Kidney (tissue), 14 donors: Measurements from ENCODE around the gene AGPS. TPM values are rescaled to one million over a fixed set of nuclear protein-coding genes. Genes with fewer than 3 reads are reported as not detected.
"Not testable (repeated sequence)": the region's sequence is repeated elsewhere in the genome, so short reads cannot be mapped to it uniquely, and the experiment has no call there.

ENCODE experiments used
- DNase-seq, 5 donors: peaks; one replicate each; pipeline ENCODE4 v3.0.0-alpha.2; 2013 to 2020
- FAIRE-seq: peaks from 2 replicates; lab custom pipeline; 2012; peaks lifted over from hg19 to GRCh38; lab: Jason Lieb, UNC
- H3K27ac ChIP-seq, 2 donors: one replicate each; pipeline ENCODE4 v1.7.0; 2013; ENCODE audit warnings: low read depth in 2 of 2, low read length in 2 of 2, inconsistent platforms in 1 of 2
- H3K27me3 ChIP-seq: one replicate; pipeline ENCODE4 v1.7.1; 2013; ENCODE audit warnings: low read length, inconsistent platforms; ENCODE audit not compliant: control insufficient read depth, insufficient read depth
- H3K36me3 ChIP-seq, 3 donors: one replicate each; pipeline versions ENCODE4 v1.7.0 to v1.7.1; 2013; ENCODE audit warnings: low read length in 3 of 3, control low read depth in 1 of 3, inconsistent platforms in 1 of 3; ENCODE audit not compliant: insufficient read depth in 3 of 3, control insufficient read depth in 2 of 3
- H3K4me1 ChIP-seq, 3 donors: one replicate each; pipeline versions ENCODE4 v1.7.0 to v1.7.1; 2013; ENCODE audit warnings: low read length in 3 of 3, inconsistent platforms in 1 of 3, low read depth in 1 of 3; ENCODE audit not compliant: control insufficient read depth in 2 of 3, insufficient read depth in 2 of 3
- H3K4me3 ChIP-seq, 3 donors: one replicate each; pipeline versions ENCODE4 v1.7.0 to v1.8.1; 2013; ENCODE audit warnings: low read length in 3 of 3, control low read depth in 1 of 3, inconsistent platforms in 1 of 3
- H3K9ac ChIP-seq, 3 donors: one replicate each; pipeline versions ENCODE4 v1.7.0 to v1.7.1; 2013; ENCODE audit warnings: low read length in 3 of 3, control low read depth in 1 of 3, inconsistent platforms in 1 of 3
- H3K9me3 ChIP-seq, 3 donors: one replicate each; pipeline versions ENCODE4 v1.7.0 to v1.7.1; 2013; ENCODE audit warnings: low read length in 3 of 3, control low read depth in 1 of 3, inconsistent platforms in 1 of 3; ENCODE audit not compliant: control insufficient read depth in 2 of 3, insufficient read depth in 1 of 3
- intact Hi-C: fragments of 100-400 bp; cut with DNase I; formaldehyde crosslinking; loops from one replicate; pipeline ENCODE4 v1.11.1; 2022
- polyA plus RNA-seq: library from polyadenylated mRNA; stranded (reverse); fragments of 350-450 nt; fragmentation: Illumina TruSeq; extraction: RNeasy Lipid Tissue Mini Kit (QIAGEN cat#74804); gene quantifications from one replicate; pipeline ENCODE4 v1.2.3, GENCODE V29; 2014; ENCODE audit warnings: low read depth, low replicate concordance; ENCODE audit not compliant: insufficient read depth
- total RNA-seq: library from RNA; stranded (reverse); fragmentation: NEBNext Ultra II Directional; extraction: Animal tissue kit (Norgen Biotek cat#: 25700); gene quantifications from one replicate; pipeline ENCODE4 v1.2.1, GENCODE V29; 2021
- TF ChIP-seq, protein P1 (sequence below): IDR thresholded peaks from 3 replicates; pipeline ENCODE4 v1.5.1; 2012; ENCODE audit warnings: mild to moderate bottlenecking, moderate library complexity, borderline replicate concordance; ENCODE audit not compliant: insufficient read depth; ENCODE audit errors: extremely low read depth
- donor health status: control.
- donor health status: control.
- donor health status: control.
- donor health status: control.
- donor health status: control.
- donor health status: DM: yes; HTN: yes; CAD: no.
- donor health status: Normal renal cell carcinoma (clear cell type).

Gene AGPS
- total and polyA plus RNA-seq, 2 donors from 2014 or later = 7.9 to 45.7 TPM

DNA sequence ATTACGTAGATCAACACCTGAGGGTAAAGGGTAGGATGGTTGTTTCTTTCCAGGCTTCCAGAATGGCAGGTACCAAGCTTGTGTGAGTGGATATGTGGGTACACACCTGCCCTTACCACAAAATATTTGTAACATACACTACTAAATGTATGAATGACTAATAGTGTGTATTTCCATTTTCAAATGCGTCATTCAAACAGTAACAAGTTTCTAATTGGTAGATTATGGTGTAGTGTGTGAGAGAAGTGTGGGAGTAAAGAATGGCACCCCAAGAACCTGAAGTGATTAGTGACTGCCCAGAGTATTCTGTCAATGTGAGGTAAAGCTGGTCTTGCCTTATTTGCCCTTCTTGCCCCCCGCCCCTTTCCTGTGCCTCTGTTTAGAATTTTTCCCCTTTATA is 21.1 kb downstream of the AGPS start:
- TF ChIP-seq, protein P1, sequence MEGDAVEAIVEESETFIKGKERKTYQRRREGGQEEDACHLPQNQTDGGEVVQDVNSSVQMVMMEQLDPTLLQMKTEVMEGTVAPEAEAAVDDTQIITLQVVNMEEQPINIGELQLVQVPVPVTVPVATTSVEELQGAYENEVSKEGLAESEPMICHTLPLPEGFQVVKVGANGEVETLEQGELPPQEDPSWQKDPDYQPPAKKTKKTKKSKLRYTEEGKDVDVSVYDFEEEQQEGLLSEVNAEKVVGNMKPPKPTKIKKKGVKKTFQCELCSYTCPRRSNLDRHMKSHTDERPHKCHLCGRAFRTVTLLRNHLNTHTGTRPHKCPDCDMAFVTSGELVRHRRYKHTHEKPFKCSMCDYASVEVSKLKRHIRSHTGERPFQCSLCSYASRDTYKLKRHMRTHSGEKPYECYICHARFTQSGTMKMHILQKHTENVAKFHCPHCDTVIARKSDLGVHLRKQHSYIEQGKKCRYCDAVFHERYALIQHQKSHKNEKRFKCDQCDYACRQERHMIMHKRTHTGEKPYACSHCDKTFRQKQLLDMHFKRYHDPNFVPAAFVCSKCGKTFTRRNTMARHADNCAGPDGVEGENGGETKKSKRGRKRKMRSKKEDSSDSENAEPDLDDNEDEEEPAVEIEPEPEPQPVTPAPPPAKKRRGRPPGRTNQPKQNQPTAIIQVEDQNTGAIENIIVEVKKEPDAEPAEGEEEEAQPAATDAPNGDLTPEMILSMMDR = no peak
- DNase-seq = no peak
- Histone ChIP-seq H3K9ac (no peak overlapping the region), H3K27me3 (no peaks in the 10 kb centered on the region), H3K36me3 (no peaks in the 10 kb centered on the region), H3K4me3 (no peak overlapping the region), H3K27ac (no peak overlapping the region), H3K4me1 (no peaks in the 10 kb centered on the region), H3K9me3 (no peaks in the 10 kb centered on the region)
- intact Hi-C loops = no loop called here
- FAIRE-seq = no peak

DNA sequence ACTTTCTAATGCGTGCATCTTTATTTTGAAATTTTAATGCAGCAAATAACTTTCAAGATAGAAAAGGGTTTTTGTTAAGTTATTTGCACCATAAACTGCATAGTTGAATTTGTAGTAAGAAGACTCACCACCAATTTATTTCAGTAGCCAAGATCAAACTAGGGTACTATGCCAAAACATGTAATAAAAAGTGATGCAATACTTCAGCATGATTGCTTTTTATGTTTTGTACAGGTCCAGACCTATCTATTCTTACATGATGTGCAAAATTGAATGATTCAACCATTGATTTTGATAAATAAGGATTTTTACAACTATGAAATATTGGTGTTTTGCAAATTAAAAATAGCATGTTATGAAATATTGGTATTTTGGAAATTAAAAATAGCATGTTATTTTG is 26.7 kb downstream of the AGPS start:
- H3K4me1 ChIP-seq = no peaks in the 10 kb centered on the region
- no peaks in the 10 kb centered on the region for H3K27me3 ChIP-seq
- no peaks in the 10 kb centered on the region for H3K9me3 ChIP-seq
- FAIRE-seq (no peak), DNase-seq (no peak)
- H3K4me3 ChIP-seq = no peak overlapping the region
- H3K9ac ChIP-seq = no peak overlapping the region
- H3K36me3 ChIP-seq = no peaks in the 10 kb centered on the region
- intact Hi-C loops = no loop called here
- no peak overlapping the region for H3K27ac ChIP-seq
- TF ChIP-seq, protein P1 = no peak

DNA sequence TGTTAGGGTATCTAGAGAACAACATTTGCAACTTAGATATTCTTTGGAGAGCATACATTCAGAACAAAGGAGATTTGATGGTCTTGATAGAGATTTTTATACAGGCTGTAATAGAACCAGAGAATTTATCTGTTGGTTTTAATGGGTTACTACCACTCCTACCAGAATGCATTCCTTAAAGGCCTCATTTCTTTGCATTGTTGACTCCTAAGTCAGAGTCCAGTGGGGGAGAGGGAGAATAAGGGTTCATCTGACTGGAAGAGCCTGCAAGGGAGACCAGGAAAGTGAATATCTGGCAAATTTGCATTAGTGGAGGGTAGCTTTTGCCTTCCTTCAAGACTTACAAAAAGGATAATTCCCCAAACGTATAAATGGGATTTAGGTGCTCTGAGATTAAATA is 29.7 kb downstream of the AGPS start:
- no peak for FAIRE-seq
- intact Hi-C loops = no loop called here
- TF ChIP-seq, protein P1 = no peak

DNA sequence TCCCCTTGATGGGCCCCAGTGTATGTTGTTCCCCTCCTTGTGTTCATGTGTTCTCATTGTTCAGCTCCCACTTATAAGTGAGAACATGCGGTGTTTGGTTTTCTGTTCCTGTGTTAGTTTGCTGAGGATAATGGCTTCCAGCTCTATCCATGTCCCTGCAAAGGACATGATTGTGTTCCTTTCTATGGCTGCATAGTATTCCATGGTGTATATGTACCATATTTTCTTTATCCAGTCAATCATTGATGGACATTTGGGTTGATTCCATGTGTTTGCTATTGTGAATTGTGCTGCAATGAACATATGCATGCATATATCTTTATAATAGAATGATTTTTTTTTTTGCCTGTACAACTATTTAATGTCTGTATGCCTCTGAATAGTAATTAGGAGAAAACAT is 31.5 kb downstream of the AGPS start:
- H3K4me1 ChIP-seq, DNase-seq, H3K4me3 ChIP-seq, H3K27ac ChIP-seq, H3K9me3 ChIP-seq, FAIRE-seq, H3K36me3 ChIP-seq, H3K9ac ChIP-seq, H3K27me3 ChIP-seq, intact Hi-C loops: not testable (repeated sequence)

More for the DNA sequence above, 29.7 kb downstream of the AGPS start:
- H3K9me3 ChIP-seq = peaks cover 0 to 2% (median 2%) of the 10 kb centered on the region in 3 donors
- H3K4me1 ChIP-seq = no peaks in the 10 kb centered on the region
- no peaks in the 10 kb centered on the region for H3K36me3 ChIP-seq
- no peak overlapping the region for H3K27ac ChIP-seq
- H3K27me3 ChIP-seq = no peaks in the 10 kb centered on the region
- no peak overlapping the region for H3K4me3 ChIP-seq
- H3K9ac ChIP-seq = no peak overlapping the region
- DNase-seq = no peak

DNA sequence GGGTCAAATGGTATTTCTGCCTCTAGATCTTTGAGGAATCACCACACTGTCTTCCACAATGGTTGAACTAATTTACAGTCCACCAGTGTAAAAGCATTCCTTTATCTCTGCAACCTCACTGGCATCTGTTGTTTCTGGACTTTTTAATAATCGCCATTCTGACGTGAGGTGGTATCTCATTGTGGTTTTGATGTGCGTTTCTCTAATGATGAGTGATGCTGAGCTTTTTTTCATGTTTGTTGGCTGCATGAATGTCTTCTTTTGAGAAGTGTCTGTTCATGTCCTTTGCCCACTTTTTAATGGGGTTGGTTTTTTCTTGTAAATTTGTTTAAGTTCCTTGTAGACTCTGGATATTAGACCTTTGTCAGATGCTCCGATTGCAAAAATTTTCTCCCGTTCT is 32.0 kb downstream of the AGPS start:
- intact Hi-C loops, H3K36me3 ChIP-seq, H3K27ac ChIP-seq, H3K4me3 ChIP-seq, H3K9me3 ChIP-seq, H3K4me1 ChIP-seq, FAIRE-seq, H3K27me3 ChIP-seq, H3K9ac ChIP-seq, DNase-seq: not testable (repeated sequence)
